Ovary (tissue), 3 donors: ENCODE measurements around the gene PPP2R1A.
"Not testable (repeated sequence)": the region's sequence is repeated elsewhere in the genome, so short reads cannot be mapped to it uniquely, and the experiment has no call there.

Experiments used
- CTCF ChIP-seq, 3 donors: fragments of 450-650 bp in 2 of 3; fragments of 200-600 bp in 1 of 3; IDR thresholded peaks; one replicate each; pipeline versions ENCODE4 v1.5.1 to v1.8.0; 2016 to 2022; ENCODE audit warnings: antibody characterized with exemption in 3 of 3, mild to moderate bottlenecking in 1 of 3
- EP300 ChIP-seq: sonication (generic); formaldehyde crosslinking; IDR thresholded peaks from one replicate; pipeline ENCODE4 v1.6.1; 2017; ENCODE audit warnings: antibody characterized with exemption
- POLR2A ChIP-seq: fragments of 450-650 bp; IDR thresholded peaks from one replicate; pipeline ENCODE4 v1.6.1; 2017; ENCODE audit warnings: antibody characterized with exemption, mild to moderate bottlenecking, moderate library complexity
- donor health status: DM: no; HTN: no; CAD: no.

GRCh38 chr19:52200755-52201391, 11.0 kb downstream of the PPP2R1A start:
- TF ChIP-seq POLR2A; CTCF (IDR thresholded peaks at IDR 0.05); EP300: not testable (repeated sequence)
